ENCODE data around the gene ATP8B4. TPM values are rescaled to one million over a fixed set of nuclear protein-coding genes. Genes with fewer than 3 reads are reported as not detected.

The ATP8B4 gene
- total and polyA plus RNA-seq, 4 donors = 0.20 to 43.9 (median 10.8) TPM

DNA sequence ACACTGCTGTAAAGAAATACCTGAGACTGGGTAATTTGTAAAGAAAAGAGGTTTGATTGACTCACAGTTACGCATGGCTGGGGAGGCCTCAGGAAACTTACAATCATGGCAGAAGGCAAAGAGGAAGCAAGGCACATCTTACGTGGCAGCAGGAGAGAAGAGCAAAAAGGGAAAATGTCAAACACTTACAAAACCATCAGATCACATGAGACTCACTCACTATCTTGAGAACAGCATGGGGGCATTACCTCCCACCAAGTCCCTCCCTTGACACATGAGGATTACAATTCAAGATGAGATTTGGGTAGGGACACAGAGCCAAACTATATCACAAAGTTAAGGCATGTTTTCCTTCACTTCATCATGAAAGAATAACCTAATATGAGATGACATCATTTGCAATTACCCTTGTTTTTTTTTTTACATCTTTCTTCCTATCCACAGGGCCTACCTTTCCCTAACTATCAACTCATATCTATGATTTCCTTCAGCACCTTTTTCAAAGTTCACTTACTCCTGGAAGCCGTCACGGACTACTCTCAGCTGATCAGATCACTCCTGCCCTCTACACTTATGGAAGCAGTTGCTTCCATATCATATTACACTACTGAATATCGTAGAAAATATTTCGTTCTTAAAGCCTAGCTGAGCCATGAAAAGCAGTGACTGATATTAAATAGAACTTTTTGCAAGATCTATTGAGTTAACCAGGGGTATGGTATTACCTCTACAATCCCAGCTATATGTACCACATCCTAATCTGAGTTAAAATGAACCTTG, 25.5 kb upstream of the ATP8B4 start:
- WGBS, 2 donors = 73 to 74% methylated on average over 6 of the region's 6 CpGs
- DNase-seq (no peak), ATAC-seq (ENCODE audit: low FRiP score) (no peak)
- Histone ChIP-seq H3K4me3 (ENCODE audit: low read length in 2 of 2) (no peak overlapping the region), H3K27ac (ENCODE audit: low read depth in 1 of 2, low read length in 2 of 2) (no peak overlapping the region), H3K27me3 (ENCODE audit: control insufficient read depth in 1 of 2, insufficient read depth in 2 of 2, low read length in 1 of 2) (no peaks in the 10 kb centered on the region), H3K36me3 (ENCODE audit: control insufficient read depth in 1 of 2, insufficient read depth in 2 of 2, low read length in 1 of 2) (no peaks in the 10 kb centered on the region), H3K9me3 (ENCODE audit: control insufficient read depth, low read length) (no peaks in the 10 kb centered on the region), H3K4me1 (ENCODE audit: control insufficient read depth in 1 of 2, insufficient read depth in 2 of 2, low read length in 2 of 2) (no peaks in the 10 kb centered on the region)
- intact Hi-C loops (cut with DNase I) = loop anchor here (5.0 to 10.0 kb wide), 3 partner anchors 720 to 1790 kb away; partner anchors contain the start of gene FGF7 (in 1 of the 2)

- Histone ChIP-seq H3K4me3 (ENCODE audit: low read length in 2 of 2) (no peak overlapping the region), H3K27me3 (ENCODE audit: control insufficient read depth in 1 of 2, insufficient read depth in 2 of 2, low read length in 1 of 2) (no peaks in the 10 kb centered on the region), H3K4me1 (ENCODE audit: control insufficient read depth in 1 of 2, insufficient read depth in 2 of 2, low read length in 2 of 2) (no peaks in the 10 kb centered on the region), H3K9me3 (ENCODE audit: control insufficient read depth, low read length) (no peaks in the 10 kb centered on the region), H3K27ac (ENCODE audit: low read depth in 1 of 2, low read length in 2 of 2) (no peak overlapping the region), H3K36me3 (ENCODE audit: control insufficient read depth in 1 of 2, insufficient read depth in 2 of 2, low read length in 1 of 2) (no peaks in the 10 kb centered on the region)
- WGBS, 2 donors = 95 to 96% methylated on average over 2 of the region's 2 CpGs
- intact Hi-C loops (cut with DNase I) = loop anchor here (5.0 to 10.0 kb wide), 3 partner anchors 719 to 1789 kb away; partner anchors contain the start of gene FGF7 (in 1 of the 2)
- ATAC-seq (ENCODE audit: low FRiP score) (no peak), DNase-seq (no peak)
Measured at GRCh38 chr15:50143255-50143860, 24.3 kb upstream of the ATP8B4 start.

DNA sequence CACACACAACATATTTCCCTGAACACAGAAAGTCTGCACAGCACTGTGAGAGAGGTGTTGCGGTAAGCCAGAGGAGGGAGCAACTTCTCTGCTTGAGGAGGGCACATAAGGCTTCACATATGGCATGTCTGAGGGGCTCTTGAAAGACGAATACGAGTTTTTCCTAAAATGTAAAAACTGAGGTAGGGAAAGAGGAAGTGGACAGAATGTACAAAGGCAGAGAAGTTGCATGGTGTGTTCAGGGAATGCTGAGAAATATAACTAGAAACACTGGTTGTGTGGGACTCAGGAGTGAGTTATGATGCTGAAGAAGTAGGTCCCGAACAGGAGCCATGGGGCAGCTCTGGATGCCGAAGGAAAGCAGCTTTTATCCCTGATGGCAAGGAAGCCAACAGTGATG, 22.8 kb upstream of the ATP8B4 start:
- Histone ChIP-seq H3K9me3 (ENCODE audit: control insufficient read depth, low read length) (no peaks in the 10 kb centered on the region), H3K4me3 (ENCODE audit: low read length in 2 of 2) (no peak overlapping the region), H3K36me3 (ENCODE audit: control insufficient read depth in 1 of 2, insufficient read depth in 2 of 2, low read length in 1 of 2) (no peaks in the 10 kb centered on the region), H3K4me1 (ENCODE audit: control insufficient read depth in 1 of 2, insufficient read depth in 2 of 2, low read length in 2 of 2) (no peaks in the 10 kb centered on the region), H3K27ac (ENCODE audit: low read depth in 1 of 2, low read length in 2 of 2) (no peak overlapping the region), H3K27me3 (ENCODE audit: control insufficient read depth in 1 of 2, insufficient read depth in 2 of 2, low read length in 1 of 2) (no peaks in the 10 kb centered on the region)
- DNase-seq (no peak), ATAC-seq (ENCODE audit: low FRiP score) (no peak)
- intact Hi-C loops (cut with DNase I) = loop anchor here (5.0 to 10.0 kb wide), 3 partner anchors 717 to 1787 kb away; partner anchors contain the start of gene FGF7 (in 1 of the 2)
- WGBS, 2 donors = 81 to 93% methylated on average over 5 of the region's 5 CpGs

DNA sequence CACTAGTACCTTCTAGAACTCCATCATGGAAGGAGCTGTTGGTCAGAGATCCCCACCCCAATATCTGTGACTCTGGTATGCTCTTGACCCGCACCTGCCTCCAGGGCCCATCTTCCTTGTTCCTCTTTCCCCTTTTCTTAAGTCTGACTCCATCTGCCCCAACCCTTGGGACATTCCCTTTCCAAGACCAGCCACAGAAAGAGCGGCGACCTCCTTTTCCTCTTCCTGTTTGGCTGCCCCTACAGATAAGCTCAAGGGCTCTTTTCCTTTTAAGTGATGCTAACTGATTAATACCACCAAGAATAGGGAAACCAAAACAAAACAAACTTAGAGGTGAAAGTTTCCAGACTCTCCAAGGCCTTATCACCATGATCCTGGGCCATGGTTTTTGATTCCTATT, 21.9 kb upstream of the ATP8B4 start:
- Histone ChIP-seq H3K4me3 (ENCODE audit: low read length in 2 of 2) (no peak overlapping the region), H3K4me1 (ENCODE audit: control insufficient read depth in 1 of 2, insufficient read depth in 2 of 2, low read length in 2 of 2) (no peaks in the 10 kb centered on the region), H3K36me3 (ENCODE audit: control insufficient read depth in 1 of 2, insufficient read depth in 2 of 2, low read length in 1 of 2) (no peaks in the 10 kb centered on the region), H3K9me3 (ENCODE audit: control insufficient read depth, low read length) (no peaks in the 10 kb centered on the region), H3K27me3 (ENCODE audit: control insufficient read depth in 1 of 2, insufficient read depth in 2 of 2, low read length in 1 of 2) (no peaks in the 10 kb centered on the region), H3K27ac (ENCODE audit: low read depth in 1 of 2, low read length in 2 of 2) (no peak overlapping the region)
- ATAC-seq (ENCODE audit: low FRiP score) (no peak), DNase-seq (no peak)
- 83 to 96% methylated on average over 3 of the region's 3 CpGs for WGBS, 2 donors
- intact Hi-C loops (cut with DNase I) = loop anchor here (5.0 to 10.0 kb wide), 3 partner anchors 716 to 1786 kb away; partner anchors contain the start of gene FGF7 (in 1 of the 2)

- Histone ChIP-seq H3K9me3 (ENCODE audit: control insufficient read depth, low read length) (no peaks in the 10 kb centered on the region), H3K36me3 (ENCODE audit: control insufficient read depth in 1 of 2, insufficient read depth in 2 of 2, low read length in 1 of 2) (no peaks in the 10 kb centered on the region), H3K27me3 (ENCODE audit: control insufficient read depth in 1 of 2, insufficient read depth in 2 of 2, low read length in 1 of 2) (no peaks in the 10 kb centered on the region), H3K4me1 (ENCODE audit: control insufficient read depth in 1 of 2, insufficient read depth in 2 of 2, low read length in 2 of 2) (peaks cover 0 to 3% of the 10 kb centered on the region in 2 donors), H3K27ac (ENCODE audit: low read depth in 1 of 2, low read length in 2 of 2) (no peak overlapping the region), H3K4me3 (ENCODE audit: low read length in 2 of 2) (no peak overlapping the region)
- ATAC-seq (ENCODE audit: low FRiP score) = no peak
- WGBS, 2 donors = 0% methylated on average over 1 of the region's 1 CpG
- no peak for DNase-seq
- intact Hi-C loops (cut with DNase I) = loop anchor here (5.0 to 10.0 kb wide), 3 partner anchors 715 to 1785 kb away; partner anchors contain the start of gene FGF7 (in 1 of the 2)
Measured at GRCh38 chr15:50140098-50140497, 21.1 kb upstream of the ATP8B4 start.

- intact Hi-C loops (cut with DNase I) = no loop called here
- Histone ChIP-seq H3K9me3 (ENCODE audit: control insufficient read depth, low read length) (no peaks in the 10 kb centered on the region), H3K36me3 (ENCODE audit: control insufficient read depth in 1 of 2, insufficient read depth in 2 of 2, low read length in 1 of 2) (no peaks in the 10 kb centered on the region), H3K4me1 (ENCODE audit: control insufficient read depth in 1 of 2, insufficient read depth in 2 of 2, low read length in 2 of 2) (peaks cover 0 to 3% of the 10 kb centered on the region in 2 donors), H3K4me3 (ENCODE audit: low read length in 2 of 2) (no peak overlapping the region), H3K27ac (ENCODE audit: low read depth in 1 of 2, low read length in 2 of 2) (no peak overlapping the region), H3K27me3 (ENCODE audit: control insufficient read depth in 1 of 2, insufficient read depth in 2 of 2, low read length in 1 of 2) (no peaks in the 10 kb centered on the region)
- DNase-seq (no peak), ATAC-seq (ENCODE audit: low FRiP score) (no peak)
Measured at GRCh38 chr15:50138391-50138790, 19.4 kb upstream of the ATP8B4 start.

DNA sequence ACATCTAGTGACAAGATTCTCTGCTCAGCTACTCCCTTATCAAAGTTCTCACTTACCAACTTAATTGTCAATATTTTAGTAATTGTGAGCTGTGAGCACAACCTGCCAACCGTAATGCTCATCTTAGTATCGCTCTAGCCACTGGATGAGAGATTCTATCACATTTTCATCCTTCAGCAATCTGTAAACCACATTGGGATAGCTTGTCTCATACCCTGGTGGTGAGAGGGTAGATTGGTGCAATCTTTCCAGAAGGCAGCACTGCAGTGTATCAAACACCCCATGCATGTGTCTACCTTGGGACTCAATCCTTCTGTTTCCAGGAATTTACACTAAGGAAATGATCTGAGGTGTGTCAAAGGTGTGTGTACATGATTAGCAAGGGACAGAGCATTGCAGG, 18.9 kb upstream of the ATP8B4 start:
- Histone ChIP-seq H3K36me3 (ENCODE audit: control insufficient read depth in 1 of 2, insufficient read depth in 2 of 2, low read length in 1 of 2) (no peaks in the 10 kb centered on the region), H3K27ac (ENCODE audit: low read depth in 1 of 2, low read length in 2 of 2) (no peak overlapping the region), H3K27me3 (ENCODE audit: control insufficient read depth in 1 of 2, insufficient read depth in 2 of 2, low read length in 1 of 2) (no peaks in the 10 kb centered on the region), H3K9me3 (ENCODE audit: control insufficient read depth, low read length) (no peaks in the 10 kb centered on the region), H3K4me1 (ENCODE audit: control insufficient read depth in 1 of 2, insufficient read depth in 2 of 2, low read length in 2 of 2) (peaks cover 0 to 3% of the 10 kb centered on the region in 2 donors), H3K4me3 (ENCODE audit: low read length in 2 of 2) (no peak overlapping the region)
- ATAC-seq (ENCODE audit: low FRiP score) (no peak), DNase-seq (no peak)
- WGBS, 2 donors = 89 to 94% methylated on average over 2 of the region's 2 CpGs
- intact Hi-C loops (cut with DNase I) = no loop called here

GRCh38 chr15:50137330-50137761, 18.3 kb upstream of the ATP8B4 start:
- no peak for DNase-seq
- no peak for ATAC-seq (ENCODE audit: low FRiP score)
- 83 to 89% methylated on average over 7 of the region's 7 CpGs for WGBS, 2 donors
- Histone ChIP-seq H3K4me1 (ENCODE audit: control insufficient read depth in 1 of 2, insufficient read depth in 2 of 2, low read length in 2 of 2) (peaks cover 0 to 3% of the 10 kb centered on the region in 2 donors), H3K27ac (ENCODE audit: low read depth in 1 of 2, low read length in 2 of 2) (no peak overlapping the region), H3K27me3 (ENCODE audit: control insufficient read depth in 1 of 2, insufficient read depth in 2 of 2, low read length in 1 of 2) (no peaks in the 10 kb centered on the region), H3K36me3 (ENCODE audit: control insufficient read depth in 1 of 2, insufficient read depth in 2 of 2, low read length in 1 of 2) (no peaks in the 10 kb centered on the region), H3K4me3 (ENCODE audit: low read length in 2 of 2) (no peak overlapping the region), H3K9me3 (ENCODE audit: control insufficient read depth, low read length) (no peaks in the 10 kb centered on the region)
- intact Hi-C loops (cut with DNase I) = no loop called here
